Fibroblast of the aortic adventitia (primary cell): ENCODE measurements around the gene HMGN1. TPM values are rescaled to one million over a fixed set of nuclear protein-coding genes. Genes with fewer than 3 reads are reported as not detected.

Experiments used
- DNase-seq: peaks from one replicate; pipeline ENCODE4 v3.0.0-alpha.2; 2010; ENCODE audit warnings: low read depth
- H3K4me3 ChIP-seq: 2 replicates; pipeline ENCODE4 v1.5.1; 2011; ENCODE audit warnings: low read depth, mild to moderate bottlenecking, control low read depth, low read length, moderate library complexity
- total RNA-seq: library from RNA; depleted of rRNA; stranded (reverse); fragments of >200 nt; gene quantifications from 2 replicates; pipeline ENCODE4 v1.2.3, GENCODE V29; 2012; ENCODE audit warnings: low replicate concordance
- TF ChIP-seq, protein P1 (sequence below): IDR thresholded peaks from 2 replicates; pipeline ENCODE4 v1.5.1; 2011; ENCODE audit warnings: mild to moderate bottlenecking, low read length, control low read depth, inconsistent platforms; ENCODE audit not compliant: insufficient read depth

Gene HMGN1
- total RNA-seq, 1 donor = 165 TPM

DNA sequence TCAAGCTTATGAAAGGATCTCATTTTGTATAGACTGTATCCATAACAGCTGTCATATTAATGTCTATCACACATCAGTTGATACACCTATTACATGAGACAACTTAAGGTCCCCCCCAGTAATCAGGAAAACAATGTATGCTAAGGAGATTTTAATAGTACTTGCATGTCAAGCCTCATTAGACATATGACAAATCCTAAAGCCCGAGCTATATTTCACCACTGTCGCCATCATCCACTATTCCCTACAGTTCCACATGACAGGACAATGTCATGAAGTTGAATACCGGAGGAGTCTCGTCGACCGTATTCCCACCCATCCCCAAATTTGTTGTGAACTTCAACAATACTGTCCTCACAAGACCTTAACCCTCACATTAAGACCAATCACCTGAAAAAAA, 3.4 kb downstream of the HMGN1 start:
- TF ChIP-seq, protein P1, sequence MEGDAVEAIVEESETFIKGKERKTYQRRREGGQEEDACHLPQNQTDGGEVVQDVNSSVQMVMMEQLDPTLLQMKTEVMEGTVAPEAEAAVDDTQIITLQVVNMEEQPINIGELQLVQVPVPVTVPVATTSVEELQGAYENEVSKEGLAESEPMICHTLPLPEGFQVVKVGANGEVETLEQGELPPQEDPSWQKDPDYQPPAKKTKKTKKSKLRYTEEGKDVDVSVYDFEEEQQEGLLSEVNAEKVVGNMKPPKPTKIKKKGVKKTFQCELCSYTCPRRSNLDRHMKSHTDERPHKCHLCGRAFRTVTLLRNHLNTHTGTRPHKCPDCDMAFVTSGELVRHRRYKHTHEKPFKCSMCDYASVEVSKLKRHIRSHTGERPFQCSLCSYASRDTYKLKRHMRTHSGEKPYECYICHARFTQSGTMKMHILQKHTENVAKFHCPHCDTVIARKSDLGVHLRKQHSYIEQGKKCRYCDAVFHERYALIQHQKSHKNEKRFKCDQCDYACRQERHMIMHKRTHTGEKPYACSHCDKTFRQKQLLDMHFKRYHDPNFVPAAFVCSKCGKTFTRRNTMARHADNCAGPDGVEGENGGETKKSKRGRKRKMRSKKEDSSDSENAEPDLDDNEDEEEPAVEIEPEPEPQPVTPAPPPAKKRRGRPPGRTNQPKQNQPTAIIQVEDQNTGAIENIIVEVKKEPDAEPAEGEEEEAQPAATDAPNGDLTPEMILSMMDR = no peak
- no peak for DNase-seq
- H3K4me3 ChIP-seq = no peak overlapping the region

DNA sequence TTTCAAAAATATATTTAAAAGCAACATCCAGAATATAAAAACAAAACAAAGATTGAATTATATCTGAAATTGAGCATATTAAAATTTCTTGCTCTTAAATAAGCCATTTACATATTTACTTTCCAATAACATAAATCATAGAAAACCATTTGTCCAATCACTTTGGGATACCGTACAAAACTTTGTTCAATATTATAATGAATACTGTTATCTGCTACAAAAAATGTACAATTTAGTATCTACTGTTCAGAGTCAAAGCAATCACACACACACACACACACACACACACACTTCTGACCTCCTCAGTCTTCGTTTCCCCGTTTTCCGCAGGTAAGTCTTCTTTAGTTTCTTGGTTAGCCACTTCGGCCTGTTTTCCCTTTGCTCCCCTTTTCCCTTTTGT, 4.0 kb downstream of the HMGN1 start:
- TF ChIP-seq, protein P1 = no peak
- DNase-seq = no peak
- no peak overlapping the region for H3K4me3 ChIP-seq

DNA sequence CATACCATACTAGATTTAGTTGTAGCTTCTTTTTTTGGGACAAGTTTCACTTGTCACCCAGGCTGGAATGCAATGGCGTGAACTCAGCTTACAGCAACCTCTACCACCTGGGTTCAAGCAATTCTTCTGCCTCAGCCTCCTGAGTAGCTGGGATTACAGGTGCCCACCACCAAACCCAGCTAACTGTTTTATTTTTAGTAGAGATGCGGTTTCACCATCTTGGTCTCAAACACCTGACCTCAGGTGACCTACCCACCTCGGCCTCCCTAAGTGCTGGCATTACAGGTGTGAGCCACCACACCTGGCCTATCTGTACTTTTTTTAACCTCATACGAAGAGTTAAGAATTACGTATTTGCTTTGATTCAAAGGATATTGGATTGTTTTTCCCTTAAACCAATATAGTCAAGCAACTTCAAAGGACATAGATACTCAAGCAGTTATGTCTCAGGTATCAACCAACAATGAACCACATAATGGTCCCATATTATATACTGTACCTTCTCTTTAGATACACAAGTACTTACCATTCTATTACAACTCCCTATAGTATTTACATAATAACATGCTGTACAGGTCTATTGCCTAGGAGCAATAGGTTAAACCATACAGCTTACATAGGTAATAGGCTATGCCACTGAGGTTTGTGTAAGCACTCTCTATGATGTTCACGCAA, 7.5 kb downstream of the HMGN1 start:
- H3K4me3 ChIP-seq = no peak overlapping the region
- no peak for DNase-seq
- TF ChIP-seq, protein P1 = no peak

DNA sequence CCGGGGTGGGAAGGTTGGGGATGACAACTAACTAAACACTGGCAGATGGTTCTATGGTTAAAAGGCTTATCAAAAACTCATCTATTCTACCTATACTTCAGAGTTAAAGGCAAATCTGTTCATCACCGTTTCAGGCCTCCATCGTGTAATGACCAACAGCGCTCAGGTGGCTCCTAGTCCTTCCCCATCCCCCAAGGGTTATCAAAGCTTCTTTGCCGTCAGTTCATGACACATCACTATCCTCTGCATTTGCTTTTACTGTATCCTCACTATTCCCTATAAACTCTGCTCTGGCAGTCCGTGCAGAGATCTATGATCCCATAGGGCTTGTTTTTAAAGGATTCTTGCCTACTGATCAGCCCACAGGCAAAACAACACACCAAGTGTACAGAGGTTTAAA, 8.2 kb downstream of the HMGN1 start:
- H3K4me3 ChIP-seq = no peak overlapping the region

DNA sequence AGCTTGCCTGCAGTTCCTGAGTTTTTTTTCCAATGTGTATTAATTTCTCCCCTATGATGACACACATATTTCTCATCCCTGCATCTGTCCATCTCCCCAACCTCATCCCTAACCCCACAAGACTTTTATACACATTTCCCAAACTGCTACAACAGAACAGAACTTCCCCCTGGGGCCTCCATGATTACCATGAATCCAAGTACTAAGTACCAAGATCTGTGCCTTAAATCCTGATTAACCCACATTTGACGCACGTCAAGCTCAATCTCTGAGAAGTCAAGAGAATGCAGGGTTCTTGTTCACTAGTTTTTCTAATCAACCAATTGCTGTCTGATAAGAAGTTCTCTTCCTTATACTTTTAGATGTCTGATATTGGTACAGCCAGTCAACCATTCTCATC, 9.7 kb downstream of the HMGN1 start:
- TF ChIP-seq, protein P1 = no peak
- no peak overlapping the region for H3K4me3 ChIP-seq
- DNase-seq = no peak

More for the DNA sequence above, 8.2 kb downstream of the HMGN1 start:
- no peak for DNase-seq
- TF ChIP-seq, protein P1 = no peak

DNA sequence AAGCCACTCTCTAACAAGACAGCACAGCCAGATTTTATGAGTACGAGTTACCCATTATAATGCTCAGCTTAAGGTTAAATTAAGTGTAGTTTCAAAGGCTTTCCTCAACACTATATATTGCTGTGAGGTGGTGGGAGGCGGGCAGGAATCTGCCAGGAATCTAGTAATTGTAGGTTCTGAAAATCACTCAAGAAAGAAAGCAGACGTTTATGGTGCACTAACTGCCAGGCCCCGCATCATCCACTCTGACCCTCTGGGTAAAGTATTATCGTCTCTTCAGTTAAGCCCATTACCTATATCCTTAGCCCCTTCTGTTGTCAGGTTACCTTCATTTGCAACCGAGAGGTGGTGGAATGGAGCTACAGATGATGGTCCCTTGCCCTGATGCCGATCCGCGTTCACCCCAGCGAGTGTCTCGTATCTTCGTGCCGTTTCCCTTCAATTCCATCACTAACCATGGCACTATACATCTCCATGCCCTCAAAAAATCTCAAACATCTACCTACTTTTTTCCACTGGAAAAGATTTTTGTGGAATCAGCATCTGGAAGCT, 12.4 kb downstream of the HMGN1 start:
- H3K4me3 ChIP-seq = no peak overlapping the region
- TF ChIP-seq, protein P1 = no peak

More for the DNA sequence above, 12.4 kb downstream of the HMGN1 start:
- no peak for DNase-seq
